IMR-90 (cell line): Measurements from ENCODE around the gene GOLGA6A. TPM values are rescaled to one million over a fixed set of nuclear protein-coding genes. Genes with fewer than 3 reads are reported as not detected.

Experiments used
- ATAC-seq: fragments of 200-7000 bp; cut with Tn5 transposase; 2 replicates; pipeline ENCODE4 v1.9.1; 2020; ENCODE audit warnings: low read depth, mild to moderate bottlenecking, moderate library complexity
- BruUV-seq: library from RNA; stranded (reverse); fragments of 400-500 nt; replicated peaks from 2 replicates; lab custom pipeline; 2021; lab: Mats Ljungman, UMichigan
- CTCF ChIA-PET: fragments of 300-600 bp; formaldehyde crosslinking; extraction: SDS; loops from one replicate; lab custom pipeline; 2021; ENCODE audit warnings: antibody characterized with exemption; lab: Yijun Ruan, JAX
- POLR2A ChIA-PET: fragments of 300-600 bp; sonication (Branson Sonifier 250); formaldehyde crosslinking; loops from one replicate; lab custom pipeline; 2022; ENCODE audit warnings: antibody characterized with exemption; ENCODE audit not compliant: unreplicated experiment; lab: Charles Lee
- DNase-seq: peaks from one replicate; pipeline ENCODE4 v3.0.0; 2013
- H2AFZ ChIP-seq: replicated peaks from 2 replicates; pipeline ENCODE3; 2013; ENCODE audit warnings: low read length, mild to moderate bottlenecking; ENCODE audit not compliant: poor library complexity
- H2AK5ac ChIP-seq: 2 replicates; pipeline ENCODE4 v1.6.1; 2013; ENCODE audit warnings: low read depth, low read length, inconsistent platforms
- H2AK9ac ChIP-seq: replicated peaks from 2 replicates; pipeline ENCODE3; 2013; ENCODE audit warnings: mild to moderate bottlenecking, low read depth, low read length, moderate library complexity; ENCODE audit not compliant: poor library complexity
- H2BK120ac ChIP-seq: 2 replicates; pipeline ENCODE4 v1.6.1; 2013; ENCODE audit warnings: low read depth, low read length, inconsistent platforms
- H2BK15ac ChIP-seq: 3 replicates; pipeline ENCODE4 v1.6.1; 2013; ENCODE audit warnings: low read depth, low read length, inconsistent platforms
- H2BK20ac ChIP-seq: 2 replicates; pipeline ENCODE4 v1.6.1; 2013; ENCODE audit warnings: low read depth, mild to moderate bottlenecking, inconsistent platforms, low read length, moderate library complexity
- H2BK5ac ChIP-seq: 2 replicates; pipeline ENCODE4 v1.6.1; 2013; ENCODE audit warnings: mild to moderate bottlenecking, low read depth, low read length, inconsistent platforms; ENCODE audit not compliant: poor library complexity, severe bottlenecking
- H3K14ac ChIP-seq: replicated peaks from 2 replicates; pipeline ENCODE4 v1.6.1; 2013; ENCODE audit warnings: low read depth, low read length, inconsistent platforms
- H3K18ac ChIP-seq: 2 replicates; pipeline ENCODE4 v1.6.1; 2013; ENCODE audit warnings: low read depth, low read length, control low read depth
- H3K23ac ChIP-seq: 2 replicates; pipeline ENCODE4 v1.6.1; 2013; ENCODE audit warnings: low read depth, low read length, inconsistent platforms
- H3K27ac ChIP-seq: 2 replicates; pipeline ENCODE4 v1.5.1; 2013; ENCODE audit warnings: mild to moderate bottlenecking, control low read depth, low read length; ENCODE audit not compliant: insufficient read depth
- H3K27me3 ChIP-seq: 2 replicates; pipeline ENCODE4 v1.6.1; 2013; ENCODE audit warnings: low read length; ENCODE audit not compliant: control insufficient read depth, insufficient read depth
- H3K36me3 ChIP-seq: 2 replicates; pipeline ENCODE4 v1.6.1; 2013; ENCODE audit warnings: low read length, mixed read lengths; ENCODE audit not compliant: control insufficient read depth, insufficient read depth
- H3K4ac ChIP-seq: 2 replicates; pipeline ENCODE4 v1.6.1; 2013; ENCODE audit warnings: low read depth, low read length, inconsistent platforms
- H3K4me1 ChIP-seq: 2 replicates; pipeline ENCODE4 v1.6.1; 2013; ENCODE audit warnings: low read length, mixed read lengths; ENCODE audit not compliant: control insufficient read depth, insufficient read depth
- H3K4me2 ChIP-seq: 2 replicates; pipeline ENCODE4 v1.6.1; 2013; ENCODE audit warnings: low read depth, mild to moderate bottlenecking, control low read depth, low read length, moderate library complexity
- H3K4me3 ChIP-seq: 2 replicates; pipeline ENCODE4 v1.5.1; 2013; ENCODE audit warnings: low read depth, mild to moderate bottlenecking, control low read depth, low read length, moderate library complexity; ENCODE audit not compliant: insufficient read depth
- H3K56ac ChIP-seq: 2 replicates; pipeline ENCODE4 v1.6.1; 2013; ENCODE audit warnings: low read length, inconsistent platforms; ENCODE audit not compliant: insufficient read depth; ENCODE audit errors: extremely low read depth
- H3K79me1 ChIP-seq, 2 experiments: 2 replicates each; pipeline ENCODE4 v1.6.1; 2013; ENCODE audit warnings: low read length in 2 of 2, inconsistent platforms in 1 of 2, low read depth in 1 of 2
- H3K9ac ChIP-seq: 2 replicates; pipeline ENCODE4 v1.6.1; 2013; ENCODE audit warnings: low read depth, low read length, control low read depth
- H3K9me1 ChIP-seq: 2 replicates; pipeline ENCODE4 v1.6.1; 2013; ENCODE audit warnings: low read length, inconsistent platforms; ENCODE audit not compliant: insufficient read depth
- H3K9me3 ChIP-seq: 2 replicates; pipeline ENCODE4 v1.6.1; 2013; ENCODE audit warnings: low read length; ENCODE audit not compliant: control insufficient read depth, insufficient read depth
- H4K20me1 ChIP-seq: 2 replicates; pipeline ENCODE4 v1.6.1; 2013; ENCODE audit warnings: low read length, inconsistent platforms; ENCODE audit not compliant: insufficient read depth
- H4K5ac ChIP-seq: 2 replicates; pipeline ENCODE4 v1.6.1; 2013; ENCODE audit warnings: mild to moderate bottlenecking, low read depth, low read length, control low read depth
- H4K8ac ChIP-seq, 2 experiments: 2 replicates each; pipeline ENCODE4 v1.6.1; 2013; ENCODE audit warnings: low read depth in 2 of 2, low read length in 2 of 2, control low read depth in 1 of 2, inconsistent platforms in 1 of 2
- H4K91ac ChIP-seq: 2 replicates; pipeline ENCODE4 v1.6.1; 2013; ENCODE audit warnings: low read depth, low read length, inconsistent platforms; ENCODE audit not compliant: insufficient read depth
- CEBPB ChIP-seq: IDR thresholded peaks from 2 replicates; pipeline ENCODE4 v1.6.1; 2012; ENCODE audit warnings: low read depth, low read length, improper control_type of control experiment
- ELK1 ChIP-seq: fragments of 150-350 bp; IDR thresholded peaks from 2 replicates; pipeline ENCODE4 v1.6.1; 2016; ENCODE audit warnings: low read depth, mild to moderate bottlenecking, low read length, moderate library complexity, borderline replicate concordance
- FOS ChIP-seq: fragments of 150-350 bp; IDR thresholded peaks from 2 replicates; pipeline ENCODE4 v1.6.1; 2016; ENCODE audit warnings: low read depth, low read length
- MAFK ChIP-seq: IDR thresholded peaks from 2 replicates; pipeline ENCODE4 v1.6.1; 2012; ENCODE audit warnings: low read depth, low read length, improper control_type of control experiment
- MAZ ChIP-seq: IDR thresholded peaks from 2 replicates; pipeline ENCODE4 v1.6.1; 2012; ENCODE audit warnings: low read depth, mild to moderate bottlenecking, low read length, improper control_type of control experiment, moderate library complexity, borderline replicate concordance
- MXI1 ChIP-seq: IDR thresholded peaks from 2 replicates; pipeline ENCODE4 v1.6.1; 2012; ENCODE audit warnings: low read depth, mild to moderate bottlenecking, low read length, moderate library complexity, borderline replicate concordance
- RAD21 ChIP-seq: IDR thresholded peaks from 2 replicates; pipeline ENCODE4 v1.6.1; 2012; ENCODE audit warnings: low read length, improper control_type of control experiment
- RFX5 ChIP-seq: IDR thresholded peaks from 2 replicates; pipeline ENCODE4 v1.8.0; 2012; ENCODE audit warnings: low read depth, mild to moderate bottlenecking, low read length, moderate library complexity
- WGBS, 2 experiments: methylation state at CpG; one replicate each; pipeline versions ENCODE4 v1.1.5 to v1.1.7; 2013; ENCODE audit warnings: missing lambda C conversion rate in 2 of 2; ENCODE audit not compliant: insufficient read length in 1 of 2; ENCODE audit errors: extremely low coverage in 2 of 2; 5-methylcytosine and 5-hydroxymethylcytosine counted together
- dilution Hi-C: fragments of 300-500 bp; cut with HindIII; formaldehyde crosslinking; loops from one replicate; pipeline ENCODE4 v1.14.3; 2018; ENCODE audit warnings: low sequenced_read_pairs; ENCODE audit not compliant: unreplicated experiment
- in situ Hi-C: fragments of 300-500 bp; cut with MboI; formaldehyde crosslinking; loops from 3 replicates; pipeline ENCODE4 v1.14.3; 2019; ENCODE audit warnings: low sequenced_read_pairs, inconsistent platforms, mixed read lengths
- intact Hi-C: fragments of 100-400 bp; cut with micrococcal nuclease; formaldehyde crosslinking; loops from 2 replicates; pipeline ENCODE4 v1.10.0; 2022
- polyA plus RNA-seq, 3 experiments: library from polyadenylated mRNA; depleted of rRNA; stranded (reverse); fragments of >200 nt; gene quantifications; 2 replicates each; pipeline ENCODE4 v1.2.3, GENCODE V29; 2012; ENCODE audit warnings: low replicate concordance in 1 of 3
- total RNA-seq: library from RNA; depleted of rRNA; stranded (reverse); fragments of >200 nt; gene quantifications from 2 replicates; pipeline ENCODE4 v1.2.3, GENCODE V29; 2012

GOLGA6A gene
- total and polyA plus RNA-seq, 2 of the 4 experiments (the other 2 are of a cell fraction): not detected

- Histone ChIP-seq H2AK9ac (no peak overlapping the region), H4K91ac (no peak overlapping the region), H2BK120ac (no peak overlapping the region), H3K9ac (no peak overlapping the region), H3K56ac (no peak overlapping the region), H3K9me3 (no peaks in the 10 kb centered on the region), H4K20me1 (no peaks in the 10 kb centered on the region), H2BK5ac (no peak overlapping the region), H3K4me3 (no peak overlapping the region), H3K79me1 (no peaks in the 10 kb centered on the region), H2BK15ac (no peak overlapping the region), H3K27ac (no peak overlapping the region), H3K4me1 (no peaks in the 10 kb centered on the region), H3K18ac (no peak overlapping the region), H3K27me3 (peaks cover 60% of the 10 kb centered on the region), H4K8ac (no peak overlapping the region), H4K5ac (no peak overlapping the region), H2AK5ac (no peak overlapping the region), H3K4me2 (no peak overlapping the region), H3K9me1 (no peaks in the 10 kb centered on the region), H2AFZ (no peak overlapping the region), H2BK20ac (no peak overlapping the region), H3K14ac (no peak overlapping the region), H3K23ac (no peak overlapping the region), H3K36me3 (no peaks in the 10 kb centered on the region), H3K4ac (no peak overlapping the region)
- CTCF ChIA-PET: interaction anchor here (0.7 kb wide), 1 partner anchor 65 kb away, joined by 3 read pairs; no protein-coding TSS in a partner anchor
- ATAC-seq: no peak
- dilution Hi-C loops: no loop called here
- BruUV-seq: no TSS peak
- DNase-seq: no peak
- in situ Hi-C loops: loop anchor here (25.0 kb wide), 1 partner anchor 1483 kb away; no protein-coding TSS in a partner anchor
- intact Hi-C loops: no loop called here
- POLR2A ChIA-PET: no interaction called here
- no CpG with 5 or more reads among the region's 6 CpGs for WGBS, 2 experiments
- no peak for TF ChIP-seq CEBPB
- no peak for TF ChIP-seq FOS
- TF ChIP-seq MAZ: no peak
- no peak for TF ChIP-seq RAD21
- TF ChIP-seq MXI1: no peak
- no peak for TF ChIP-seq RFX5
- TF ChIP-seq MAFK: no peak
- TF ChIP-seq ELK1: no peak
Measured at GRCh38 chr15:74120426-74120825, 38.1 kb upstream of the GOLGA6A start.
